GM10266 (cell line): Measurements from ENCODE around the gene TAX1BP1.

Experiments used
- DNase-seq: peaks from one replicate; pipeline ENCODE4 v3.0.0; 2012; ENCODE audit errors: extremely low spot score
- CTCF ChIP-seq: IDR thresholded peaks from 2 replicates; pipeline ENCODE4 v1.5.1; 2012; ENCODE audit warnings: mild to moderate bottlenecking, low read depth; ENCODE audit not compliant: control insufficient read depth, insufficient read depth; ENCODE audit errors: missing control alignments

The TAX1BP1 gene

GRCh38 chr7:27795977-27796376 is 56.0 kb downstream of the TAX1BP1 start:
- no peak for DNase-seq
- TF ChIP-seq CTCF: no peak

GRCh38 chr7:27799212-27799611 is 59.2 kb downstream of the TAX1BP1 start:
- TF ChIP-seq CTCF: no peak

GRCh38 chr7:27802999-27803398 is 63.0 kb downstream of the TAX1BP1 start:
- DNase-seq: no peak
- no peak for TF ChIP-seq CTCF

More at GRCh38 chr7:27799212-27799611, 59.2 kb downstream of the TAX1BP1 start:
- DNase-seq: no peak

GRCh38 chr7:27804139-27804538 is 64.2 kb downstream of the TAX1BP1 start:
- DNase-seq: no peak
- TF ChIP-seq CTCF: no peak

GRCh38 chr7:27808626-27809025 is 68.7 kb downstream of the TAX1BP1 start:
- TF ChIP-seq CTCF: no peak
- no peak for DNase-seq

GRCh38 chr7:27810186-27810585 is 70.2 kb downstream of the TAX1BP1 start:
- no peak for DNase-seq
- TF ChIP-seq CTCF: no peak

- DNase-seq: no peak
- TF ChIP-seq CTCF: no peak
Measured at GRCh38 chr7:27812706-27813105, 72.7 kb downstream of the TAX1BP1 start.
